MCF 10A (cell line): ENCODE data around the gene CACNG7. TPM values are rescaled to one million over a fixed set of nuclear protein-coding genes. Genes with fewer than 3 reads are reported as not detected.

Experiments
- BruUV-seq: library from RNA; stranded (reverse); fragments of 400-500 nt; replicated peaks from 2 replicates; lab custom pipeline; 2021; lab: Mats Ljungman, UMichigan
- CTCF ChIA-PET: fragments of 300-600 bp; sonication (Branson Sonifier 250); formaldehyde crosslinking; extraction: SDS; loops from one replicate; lab custom pipeline; 2021; ENCODE audit warnings: antibody characterized with exemption, inconsistent platforms; lab: Yijun Ruan, JAX
- POLR2A ChIA-PET: fragments of 300-600, 350-650 bp; sonication (Branson Sonifier 250); formaldehyde crosslinking; extraction: SDS; loops from one replicate; lab custom pipeline; 2020; ENCODE audit warnings: antibody characterized with exemption, inconsistent platforms; lab: Yijun Ruan, JAX
- DNase-seq: peaks from one replicate; pipeline ENCODE4 v3.0.0-alpha.2; 2018; ENCODE audit not compliant: unreplicated experiment
- H3K27ac Mint-ChIP-seq: one replicate; pipeline ENCODE4 v1.8.0; 2022; ENCODE audit warnings: mild to moderate bottlenecking, low read depth, mixed read lengths; ENCODE audit not compliant: unreplicated experiment
- H3K27me3 Mint-ChIP-seq: one replicate; pipeline ENCODE4 v1.8.0; 2022; ENCODE audit warnings: mixed read lengths; ENCODE audit not compliant: insufficient read depth, unreplicated experiment
- H3K36me3 Mint-ChIP-seq: one replicate; pipeline ENCODE4 v1.8.0; 2022; ENCODE audit warnings: mild to moderate bottlenecking, moderate library complexity, mixed read lengths; ENCODE audit not compliant: insufficient read depth, unreplicated experiment
- H3K4me1 Mint-ChIP-seq: one replicate; pipeline ENCODE4 v1.8.0; 2022; ENCODE audit warnings: mixed read lengths; ENCODE audit not compliant: insufficient read depth, unreplicated experiment
- H3K4me3 Mint-ChIP-seq: one replicate; pipeline ENCODE4 v1.8.0; 2022; ENCODE audit warnings: mild to moderate bottlenecking, moderate library complexity, mixed read lengths; ENCODE audit not compliant: unreplicated experiment
- H3K9me3 Mint-ChIP-seq: one replicate; pipeline ENCODE4 v1.8.0; 2022; ENCODE audit warnings: mixed read lengths; ENCODE audit not compliant: unreplicated experiment
- CTCF ChIP-seq: fragments of 200-600 bp; IDR thresholded peaks from one replicate; pipeline ENCODE4 v1.8.0; 2022; ENCODE audit warnings: antibody characterized with exemption, mild to moderate bottlenecking; ENCODE audit not compliant: unreplicated experiment
- intact Hi-C: fragments of 100-400 bp; cut with micrococcal nuclease; formaldehyde crosslinking; loops from 2 replicates; pipeline ENCODE4 v1.14.1; 2022
- total RNA-seq: library from RNA; stranded (reverse); gene quantifications from 2 replicates; pipeline ENCODE4 v1.2.3, GENCODE V29; 2022

Gene CACNG7
- total RNA-seq, 1 experiment from 2014 or later = not detected

- peaks cover 34% of the 10 kb centered on the region for H3K27me3 Mint-ChIP-seq
- no peaks in the 10 kb centered on the region for H3K4me1 Mint-ChIP-seq
- CTCF ChIA-PET = no interaction called here
- no peak for DNase-seq
- BruUV-seq = no TSS peak
- no peaks in the 10 kb centered on the region for H3K36me3 Mint-ChIP-seq
- no peaks in the 10 kb centered on the region for H3K9me3 Mint-ChIP-seq
- TF ChIP-seq CTCF = no peak
- POLR2A ChIA-PET = no interaction called here
- intact Hi-C loops = no loop called here
- H3K27ac Mint-ChIP-seq = no peak overlapping the region
- H3K4me3 Mint-ChIP-seq = no peak overlapping the region
Measured at GRCh38 chr19:53992211-53992610, 83.1 kb downstream of the CACNG7 start.

GRCh38 chr19:53992815-53993214 lies 83.7 kb downstream of the CACNG7 start:
- H3K4me1 Mint-ChIP-seq = no peaks in the 10 kb centered on the region
- H3K36me3 Mint-ChIP-seq = no peaks in the 10 kb centered on the region

GRCh38 chr19:53993448-53993847 lies 84.4 kb downstream of the CACNG7 start:
- no peak overlapping the region for H3K27ac Mint-ChIP-seq
- H3K36me3 Mint-ChIP-seq = no peaks in the 10 kb centered on the region
- no peaks in the 10 kb centered on the region for H3K9me3 Mint-ChIP-seq
- no TSS peak for BruUV-seq
- CTCF ChIA-PET = interaction anchor here (0.6 to 1.5 kb wide), 4 partner anchors 26 to 153 kb away, joined by 3 to 8 read pairs (median 3); no protein-coding TSS in a partner anchor
- POLR2A ChIA-PET = no interaction called here
- peaks cover 34% of the 10 kb centered on the region for H3K27me3 Mint-ChIP-seq
- DNase-seq = no peak
- no peak overlapping the region for H3K4me3 Mint-ChIP-seq
- no peaks in the 10 kb centered on the region for H3K4me1 Mint-ChIP-seq
- no peak for TF ChIP-seq CTCF
- intact Hi-C loops = no loop called here

More at GRCh38 chr19:53992815-53993214, 83.7 kb downstream of the CACNG7 start:
- CTCF ChIA-PET = interaction anchor here (0.7 kb wide), 1 partner anchor 25 kb away, joined by 3 read pairs; no protein-coding TSS in a partner anchor
- POLR2A ChIA-PET = no interaction called here
- no peak for DNase-seq
- no TSS peak for BruUV-seq
- intact Hi-C loops = no loop called here
- Mint-ChIP-seq H3K27me3 (peaks cover 34% of the 10 kb centered on the region), H3K9me3 (no peaks in the 10 kb centered on the region), H3K4me3 (no peak overlapping the region), H3K27ac (no peak overlapping the region)
- no peak for TF ChIP-seq CTCF

Other genes with a start within 250 kb of the CACNG7 start
- gene NLRP12, start 85.0 kb upstream of the CACNG7 start, total RNA-seq = not detected in 2 replicates
- 39.0 and 43.3 TPM in 2 replicates for gene MYADM, start 41.4 kb upstream of the CACNG7 start, total RNA-seq
- not detected in 2 replicates for gene PRKCG, start 27.1 kb upstream of the CACNG7 start, total RNA-seq
- 0.16 TPM in 1 of 2 replicates, not detected in the other for gene CACNG8, start 53.7 kb downstream of the CACNG7 start, total RNA-seq
- not detected in 2 replicates for gene CACNG6, start 82.4 kb downstream of the CACNG7 start, total RNA-seq
- gene VSTM1, start 154.6 kb downstream of the CACNG7 start, total RNA-seq = not detected in 2 replicates
- gene TARM1, start 172.1 kb downstream of the CACNG7 start, total RNA-seq = not detected in 2 replicates
- gene OSCAR, start 191.5 kb downstream of the CACNG7 start, total RNA-seq = 2.9 and 9.2 TPM in 2 replicates
- gene NDUFA3, start 193.6 kb downstream of the CACNG7 start, total RNA-seq = 111 and 128 TPM in 2 replicates
- 15.6 and 22.8 TPM in 2 replicates for gene TFPT, start 206.4 kb downstream of the CACNG7 start, total RNA-seq
- 52.8 and 59.7 TPM in 2 replicates for gene PRPF31, start 206.5 kb downstream of the CACNG7 start, total RNA-seq
- gene CNOT3, start 228.5 kb downstream of the CACNG7 start, total RNA-seq = 63.2 and 80.5 TPM in 2 replicates